ENCODE data around the gene MPDZ.

The MPDZ gene

GRCh38 chr9:13151489-13151888 lies 128.0 kb downstream of the MPDZ start:
- Histone ChIP-seq H3K4me1 (ENCODE audit: insufficient read depth, low read length) (no peaks in the 10 kb centered on the region), H3K4me3 (ENCODE audit: low read depth in 1 of 2, low read length in 2 of 2) (no peak overlapping the region), H3K4me2 (ENCODE audit: insufficient read depth, low read length) (no peak overlapping the region), H3K36me3 (ENCODE audit: insufficient read depth, low read length) (no peaks in the 10 kb centered on the region), H4K20me1 (ENCODE audit: insufficient read depth, low read length) (no peaks in the 10 kb centered on the region), H2AFZ (ENCODE audit: low read depth, low read length) (no peak overlapping the region), H3K79me2 (ENCODE audit: insufficient read depth, low read length) (no peaks in the 10 kb centered on the region), H3K27ac (ENCODE audit: low read length) (no peak overlapping the region), H3K9ac (ENCODE audit: low read depth, low read length) (no peak overlapping the region), H3K27me3 (ENCODE audit: insufficient read depth, low read length, poor library complexity) (no peaks in the 10 kb centered on the region), H3K9me3 (ENCODE audit: insufficient read depth, low read length, severe bottlenecking) (no peaks in the 10 kb centered on the region)
- no peak for DNase-seq
- no peak for ATAC-seq (ENCODE audit: insufficient read depth, low read depth)
- TF ChIP-seq EZH2 (IDR thresholded peaks at IDR 0.05; ENCODE audit: borderline replicate concordance, low read depth, low read length, severe bottlenecking) = no peak
- TF ChIP-seq, protein P1, sequence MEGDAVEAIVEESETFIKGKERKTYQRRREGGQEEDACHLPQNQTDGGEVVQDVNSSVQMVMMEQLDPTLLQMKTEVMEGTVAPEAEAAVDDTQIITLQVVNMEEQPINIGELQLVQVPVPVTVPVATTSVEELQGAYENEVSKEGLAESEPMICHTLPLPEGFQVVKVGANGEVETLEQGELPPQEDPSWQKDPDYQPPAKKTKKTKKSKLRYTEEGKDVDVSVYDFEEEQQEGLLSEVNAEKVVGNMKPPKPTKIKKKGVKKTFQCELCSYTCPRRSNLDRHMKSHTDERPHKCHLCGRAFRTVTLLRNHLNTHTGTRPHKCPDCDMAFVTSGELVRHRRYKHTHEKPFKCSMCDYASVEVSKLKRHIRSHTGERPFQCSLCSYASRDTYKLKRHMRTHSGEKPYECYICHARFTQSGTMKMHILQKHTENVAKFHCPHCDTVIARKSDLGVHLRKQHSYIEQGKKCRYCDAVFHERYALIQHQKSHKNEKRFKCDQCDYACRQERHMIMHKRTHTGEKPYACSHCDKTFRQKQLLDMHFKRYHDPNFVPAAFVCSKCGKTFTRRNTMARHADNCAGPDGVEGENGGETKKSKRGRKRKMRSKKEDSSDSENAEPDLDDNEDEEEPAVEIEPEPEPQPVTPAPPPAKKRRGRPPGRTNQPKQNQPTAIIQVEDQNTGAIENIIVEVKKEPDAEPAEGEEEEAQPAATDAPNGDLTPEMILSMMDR (IDR thresholded peaks at IDR 0.05; ENCODE audit: borderline replicate concordance, extremely low read depth, low read length, poor library complexity, severe bottlenecking) = no peak

DNA sequence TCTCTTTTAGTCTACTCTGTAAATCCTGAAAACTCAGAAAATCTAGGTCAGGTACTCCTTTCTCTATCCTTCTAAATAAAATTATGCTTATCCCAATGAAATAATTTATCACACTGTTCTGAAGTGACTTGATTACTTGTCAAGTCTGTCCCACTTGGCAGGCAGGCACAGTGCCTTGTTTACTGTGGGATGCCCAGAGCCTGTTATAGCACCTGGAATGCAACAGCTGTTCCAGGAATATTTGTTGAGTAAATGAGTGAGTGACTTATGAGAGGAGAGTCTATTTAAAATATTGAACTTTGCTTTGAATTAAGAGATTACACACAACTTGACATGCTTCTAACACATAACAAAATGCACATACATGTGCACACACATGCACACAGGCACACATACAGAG lies 130.0 kb downstream of the MPDZ start:
- H3K9ac ChIP-seq (ENCODE audit: low read depth, low read length) = no peak overlapping the region
- no peak for ATAC-seq (ENCODE audit: insufficient read depth, low read depth)
- TF ChIP-seq, protein P1 (IDR thresholded peaks at IDR 0.05; ENCODE audit: borderline replicate concordance, extremely low read depth, low read length, poor library complexity, severe bottlenecking) = no peak
- TF ChIP-seq EZH2 (IDR thresholded peaks at IDR 0.05; ENCODE audit: borderline replicate concordance, low read depth, low read length, severe bottlenecking) = no peak

GRCh38 chr9:13146840-13147239 lies 132.7 kb downstream of the MPDZ start:
- H3K9me3 ChIP-seq (ENCODE audit: insufficient read depth, low read length, severe bottlenecking) = no peaks in the 10 kb centered on the region
- no peak for ATAC-seq (ENCODE audit: insufficient read depth, low read depth)

More for the DNA sequence above, 130.0 kb downstream of the MPDZ start:
- no peak for DNase-seq
- no peak overlapping the region for H2AFZ ChIP-seq (ENCODE audit: low read depth, low read length)
- H4K20me1 ChIP-seq (ENCODE audit: insufficient read depth, low read length) = no peaks in the 10 kb centered on the region
- H3K9me3 ChIP-seq (ENCODE audit: insufficient read depth, low read length, severe bottlenecking) = no peaks in the 10 kb centered on the region
- H3K4me1 ChIP-seq (ENCODE audit: insufficient read depth, low read length) = no peaks in the 10 kb centered on the region
- no peak overlapping the region for H3K4me3 ChIP-seq (ENCODE audit: low read depth in 1 of 2, low read length in 2 of 2)
- no peak overlapping the region for H3K4me2 ChIP-seq (ENCODE audit: insufficient read depth, low read length)
- H3K36me3 ChIP-seq (ENCODE audit: insufficient read depth, low read length) = no peaks in the 10 kb centered on the region
- H3K27ac ChIP-seq (ENCODE audit: low read length) = no peak overlapping the region
- no peaks in the 10 kb centered on the region for H3K27me3 ChIP-seq (ENCODE audit: insufficient read depth, low read length, poor library complexity)
- no peaks in the 10 kb centered on the region for H3K79me2 ChIP-seq (ENCODE audit: insufficient read depth, low read length)

More at GRCh38 chr9:13146840-13147239, 132.7 kb downstream of the MPDZ start:
- Histone ChIP-seq H3K79me2 (ENCODE audit: insufficient read depth, low read length) (no peaks in the 10 kb centered on the region), H3K4me3 (ENCODE audit: low read depth in 1 of 2, low read length in 2 of 2) (no peak overlapping the region), H3K4me2 (ENCODE audit: insufficient read depth, low read length) (no peak overlapping the region), H2AFZ (ENCODE audit: low read depth, low read length) (no peak overlapping the region), H4K20me1 (ENCODE audit: insufficient read depth, low read length) (no peaks in the 10 kb centered on the region), H3K4me1 (ENCODE audit: insufficient read depth, low read length) (no peaks in the 10 kb centered on the region), H3K9ac (ENCODE audit: low read depth, low read length) (no peak overlapping the region), H3K36me3 (ENCODE audit: insufficient read depth, low read length) (no peaks in the 10 kb centered on the region), H3K27ac (ENCODE audit: low read length) (no peak overlapping the region), H3K27me3 (ENCODE audit: insufficient read depth, low read length, poor library complexity) (no peaks in the 10 kb centered on the region)
- no peak for DNase-seq
- TF ChIP-seq, protein P1 (IDR thresholded peaks at IDR 0.05; ENCODE audit: borderline replicate concordance, extremely low read depth, low read length, poor library complexity, severe bottlenecking) = no peak
- no peak for TF ChIP-seq EZH2 (IDR thresholded peaks at IDR 0.05; ENCODE audit: borderline replicate concordance, low read depth, low read length, severe bottlenecking)
